Astrocyte (in vitro differentiated cells and primary cell): ENCODE measurements around the gene FHIT. TPM values are rescaled to one million over a fixed set of nuclear protein-coding genes. Genes with fewer than 3 reads are reported as not detected.

Experiments
- DNase-seq: peaks from one replicate; pipeline ENCODE4 v3.0.0-alpha.2; 2010; ENCODE audit warnings: low read depth
- FAIRE-seq: peaks from 2 replicates; lab custom pipeline; 2011; peaks lifted over from hg19 to GRCh38; lab: Jason Lieb, UNC
- H2AFZ ChIP-seq: 2 replicates; pipeline ENCODE4 v1.6.0; 2012; ENCODE audit warnings: low read depth, low read length, inconsistent platforms
- H3K27ac ChIP-seq: 2 replicates; pipeline ENCODE4 v1.5.1; 2011; ENCODE audit warnings: low read depth, low read length, inconsistent platforms
- H3K27me3 ChIP-seq: 2 replicates; pipeline ENCODE4 v1.6.0; 2011; ENCODE audit warnings: low read length, inconsistent platforms; ENCODE audit not compliant: insufficient read depth
- H3K36me3 ChIP-seq: 2 replicates; pipeline ENCODE4 v1.5.1; 2011; ENCODE audit warnings: low read length, inconsistent platforms; ENCODE audit not compliant: insufficient read depth
- H3K4me1 ChIP-seq: 2 replicates; pipeline ENCODE4 v1.5.1; 2011; ENCODE audit warnings: low read length, inconsistent platforms; ENCODE audit not compliant: insufficient read depth
- H3K4me2 ChIP-seq: 2 replicates; pipeline ENCODE4 v1.6.0; 2012; ENCODE audit warnings: low read length, inconsistent platforms
- H3K4me3 ChIP-seq: 2 replicates; pipeline ENCODE4 v1.5.1; 2011; ENCODE audit warnings: low read depth, mild to moderate bottlenecking, low read length, inconsistent platforms; ENCODE audit not compliant: insufficient read depth
- H3K79me2 ChIP-seq: 2 replicates; pipeline ENCODE4 v1.6.0; 2012; ENCODE audit warnings: mild to moderate bottlenecking, low read length, inconsistent platforms; ENCODE audit not compliant: insufficient read depth
- H3K9ac ChIP-seq: 2 replicates; pipeline ENCODE4 v1.6.0; 2012; ENCODE audit warnings: mild to moderate bottlenecking, low read length, inconsistent platforms
- H3K9me3 ChIP-seq: 2 replicates; pipeline ENCODE4 v1.5.1; 2012; ENCODE audit warnings: low read depth, mild to moderate bottlenecking, low read length, inconsistent platforms; ENCODE audit not compliant: insufficient read depth
- H4K20me1 ChIP-seq: 2 replicates; pipeline ENCODE4 v1.6.0; 2012; ENCODE audit warnings: low read length, inconsistent platforms; ENCODE audit not compliant: insufficient read depth
- H3K27ac Mint-ChIP-seq: one replicate; pipeline ENCODE4 v1.8.0; 2021; ENCODE audit warnings: mild to moderate bottlenecking, mixed read lengths; ENCODE audit not compliant: unreplicated experiment
- H3K27me3 Mint-ChIP-seq: one replicate; pipeline ENCODE4 v1.8.0; 2021; ENCODE audit warnings: low read depth, mixed read lengths; ENCODE audit not compliant: unreplicated experiment
- H3K36me3 Mint-ChIP-seq: one replicate; pipeline ENCODE4 v1.8.0; 2021; ENCODE audit warnings: low read depth, mixed read lengths; ENCODE audit not compliant: unreplicated experiment
- H3K4me1 Mint-ChIP-seq: one replicate; pipeline ENCODE4 v1.8.0; 2021; ENCODE audit warnings: low read depth, mixed read lengths; ENCODE audit not compliant: unreplicated experiment
- H3K4me3 Mint-ChIP-seq: one replicate; pipeline ENCODE4 v1.8.0; 2021; ENCODE audit warnings: mild to moderate bottlenecking, moderate library complexity, mixed read lengths; ENCODE audit not compliant: unreplicated experiment
- H3K9me3 Mint-ChIP-seq: one replicate; pipeline ENCODE4 v1.8.0; 2021; ENCODE audit warnings: mild to moderate bottlenecking, mixed read lengths; ENCODE audit not compliant: unreplicated experiment
- EZH2 ChIP-seq: IDR thresholded peaks from 2 replicates; pipeline ENCODE4 v1.6.1; 2012; ENCODE audit warnings: mild to moderate bottlenecking, low read length, inconsistent platforms; ENCODE audit not compliant: insufficient read depth
- total RNA-seq: library from RNA; stranded (reverse); gene quantifications from 2 replicates; pipeline ENCODE4 v1.2.1, GENCODE V29; 2021
- TF ChIP-seq, protein P1 (sequence below): IDR thresholded peaks from 2 replicates; pipeline ENCODE4 v1.5.1; 2011; ENCODE audit warnings: low read depth, mild to moderate bottlenecking, inconsistent platforms, low read length, moderate library complexity; ENCODE audit not compliant: insufficient read depth

Gene FHIT
- total RNA-seq, 1 donor from 2014 or later: 6.7 TPM

DNA sequence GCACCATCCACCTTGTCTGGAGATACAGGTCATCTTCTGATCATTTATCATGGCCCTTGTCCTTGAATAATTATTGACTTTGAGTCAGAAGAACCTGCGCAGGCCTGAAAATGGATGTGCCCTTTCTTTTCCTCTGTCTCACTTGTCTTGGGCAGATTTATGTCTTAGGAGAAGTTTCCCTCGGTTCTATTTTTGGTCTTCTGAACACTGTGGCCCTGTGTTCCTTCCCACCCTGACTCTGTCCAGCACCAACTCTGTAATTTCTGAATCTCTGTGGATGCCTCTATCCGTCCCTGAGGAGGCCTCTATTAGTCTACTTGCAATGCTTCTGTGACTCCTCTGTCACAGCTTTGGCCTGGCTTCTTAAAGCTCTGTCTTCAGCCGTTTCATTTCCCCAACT lies 1520.7 kb downstream of the FHIT start:
- DNase-seq (no peak), FAIRE-seq (no peak)
- Mint-ChIP-seq H3K9me3 (peaks cover 3% of the 10 kb centered on the region), H3K36me3 (no peaks in the 10 kb centered on the region), H3K27me3 (peaks cover 16% of the 10 kb centered on the region), H3K4me3 (no peak overlapping the region), H3K27ac (no peak overlapping the region), H3K4me1 (peaks cover 5% of the 10 kb centered on the region)
- Histone ChIP-seq H3K4me2 (no peak overlapping the region), H3K27ac (no peak overlapping the region), H3K9me3 (no peaks in the 10 kb centered on the region), H2AFZ (no peak overlapping the region), H4K20me1 (no peaks in the 10 kb centered on the region), H3K79me2 (no peaks in the 10 kb centered on the region), H3K36me3 (no peaks in the 10 kb centered on the region), H3K9ac (no peak overlapping the region), H3K4me3 (no peak overlapping the region), H3K4me1 (no peaks in the 10 kb centered on the region), H3K27me3 (no peaks in the 10 kb centered on the region)
- TF ChIP-seq, protein P1, sequence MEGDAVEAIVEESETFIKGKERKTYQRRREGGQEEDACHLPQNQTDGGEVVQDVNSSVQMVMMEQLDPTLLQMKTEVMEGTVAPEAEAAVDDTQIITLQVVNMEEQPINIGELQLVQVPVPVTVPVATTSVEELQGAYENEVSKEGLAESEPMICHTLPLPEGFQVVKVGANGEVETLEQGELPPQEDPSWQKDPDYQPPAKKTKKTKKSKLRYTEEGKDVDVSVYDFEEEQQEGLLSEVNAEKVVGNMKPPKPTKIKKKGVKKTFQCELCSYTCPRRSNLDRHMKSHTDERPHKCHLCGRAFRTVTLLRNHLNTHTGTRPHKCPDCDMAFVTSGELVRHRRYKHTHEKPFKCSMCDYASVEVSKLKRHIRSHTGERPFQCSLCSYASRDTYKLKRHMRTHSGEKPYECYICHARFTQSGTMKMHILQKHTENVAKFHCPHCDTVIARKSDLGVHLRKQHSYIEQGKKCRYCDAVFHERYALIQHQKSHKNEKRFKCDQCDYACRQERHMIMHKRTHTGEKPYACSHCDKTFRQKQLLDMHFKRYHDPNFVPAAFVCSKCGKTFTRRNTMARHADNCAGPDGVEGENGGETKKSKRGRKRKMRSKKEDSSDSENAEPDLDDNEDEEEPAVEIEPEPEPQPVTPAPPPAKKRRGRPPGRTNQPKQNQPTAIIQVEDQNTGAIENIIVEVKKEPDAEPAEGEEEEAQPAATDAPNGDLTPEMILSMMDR: no peak
- no peak for TF ChIP-seq EZH2

DNA sequence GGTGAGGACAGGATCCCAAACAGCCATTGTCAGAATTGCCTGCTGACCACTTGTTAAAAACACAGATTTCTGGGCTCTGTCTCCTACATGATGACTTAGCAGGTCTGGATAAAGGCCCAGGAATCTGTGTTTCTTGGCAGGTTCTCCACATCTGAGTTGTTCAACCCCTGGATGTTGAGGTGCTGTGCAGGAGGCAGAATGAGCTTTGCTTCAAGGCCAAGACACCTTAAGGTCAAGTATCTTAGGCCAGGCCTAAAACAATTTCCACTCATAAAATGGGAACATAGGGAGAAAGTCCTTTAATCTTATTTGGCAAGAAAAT lies 1522.7 kb downstream of the FHIT start:
- Histone ChIP-seq H3K4me3 (no peak overlapping the region), H3K9ac (no peak overlapping the region), H3K4me2 (no peak overlapping the region), H3K36me3 (no peaks in the 10 kb centered on the region), H3K4me1 (no peaks in the 10 kb centered on the region), H4K20me1 (no peaks in the 10 kb centered on the region), H3K27me3 (no peaks in the 10 kb centered on the region), H3K27ac (no peak overlapping the region), H3K79me2 (no peaks in the 10 kb centered on the region), H2AFZ (no peak overlapping the region), H3K9me3 (no peaks in the 10 kb centered on the region)
- H3K27ac Mint-ChIP-seq: no peak overlapping the region
- peaks cover 1% of the 10 kb centered on the region for H3K4me1 Mint-ChIP-seq
- no peak for TF ChIP-seq EZH2
- TF ChIP-seq, protein P1: no peak
- H3K36me3 Mint-ChIP-seq: no peaks in the 10 kb centered on the region
- no peak for DNase-seq
- FAIRE-seq: no peak
- no peaks in the 10 kb centered on the region for H3K9me3 Mint-ChIP-seq
- H3K4me3 Mint-ChIP-seq: no peak overlapping the region
- H3K27me3 Mint-ChIP-seq: peaks cover 16% of the 10 kb centered on the region

DNA sequence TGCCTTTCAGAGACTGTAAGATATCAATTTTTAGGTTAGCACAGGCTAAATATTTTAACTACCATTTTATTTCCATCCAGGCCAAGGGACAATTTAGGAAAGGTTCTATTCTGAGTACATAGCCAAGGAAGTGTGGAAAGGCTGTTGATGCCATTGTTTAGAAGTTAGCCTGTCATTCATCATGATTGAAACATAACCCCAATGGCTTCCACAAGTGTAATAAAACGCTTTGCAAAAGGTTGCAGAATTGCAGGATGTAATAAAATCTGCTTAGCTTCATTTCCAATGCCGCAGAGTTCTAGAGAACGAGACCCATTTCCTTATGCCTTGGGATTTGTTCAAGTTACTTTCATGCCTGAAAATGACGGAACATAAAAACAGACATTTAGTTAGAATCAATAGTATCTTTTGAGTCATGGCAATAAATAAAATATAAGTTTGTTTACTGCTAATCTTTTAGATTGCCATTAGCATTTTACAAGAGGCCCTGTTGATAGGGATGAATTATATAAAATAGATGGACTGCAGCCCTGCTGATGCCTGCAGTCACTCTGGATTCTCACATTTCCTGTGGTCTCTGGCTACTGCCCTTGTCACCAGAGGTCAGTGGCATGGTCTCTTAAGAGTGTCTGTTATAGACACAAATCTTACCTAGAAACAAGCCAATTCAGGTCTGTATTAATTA lies 1523.2 kb downstream of the FHIT start:
- DNase-seq: no peak
- no peak for FAIRE-seq
- no peak overlapping the region for H3K27ac ChIP-seq

More for the DNA sequence above, 1523.2 kb downstream of the FHIT start:
- H4K20me1 ChIP-seq: no peaks in the 10 kb centered on the region
- H3K79me2 ChIP-seq: no peaks in the 10 kb centered on the region
- H3K27me3 ChIP-seq: no peaks in the 10 kb centered on the region
- Mint-ChIP-seq H3K36me3 (no peaks in the 10 kb centered on the region), H3K27ac (no peak overlapping the region), H3K9me3 (no peaks in the 10 kb centered on the region), H3K4me3 (no peak overlapping the region), H3K27me3 (peaks cover 14% of the 10 kb centered on the region), H3K4me1 (no peaks in the 10 kb centered on the region)
- H3K36me3 ChIP-seq: no peaks in the 10 kb centered on the region
- no peak overlapping the region for H3K4me3 ChIP-seq
- H3K9ac ChIP-seq: no peak overlapping the region
- H3K4me2 ChIP-seq: no peak overlapping the region
- no peak overlapping the region for H2AFZ ChIP-seq
- TF ChIP-seq, protein P1: no peak
- TF ChIP-seq EZH2: no peak
- H3K9me3 ChIP-seq: no peaks in the 10 kb centered on the region
- no peaks in the 10 kb centered on the region for H3K4me1 ChIP-seq
